ENCODE data around the gene ITGB4. TPM values are rescaled to one million over a fixed set of nuclear protein-coding genes. Genes with fewer than 3 reads are reported as not detected.

ITGB4 gene
- total and polyA plus RNA-seq, 2 of the 13 experiments (the other 11 are each of a cell fraction or from before 2014, with no cell fraction given) = 6.9 to 14.5 TPM

GRCh38 chr17:75779250-75779986 lies 58.2 kb downstream of the ITGB4 start (continued):
- TF ChIP-seq ZNF607 (CRISPR knock-in tag; IDR thresholded peaks at IDR 0.05; ENCODE audit: borderline replicate concordance) (peak; percentile 93; the same call in 1 of the 2 replicates), RORA (CRISPR knock-in tag; IDR thresholded peaks at IDR 0.05) (no peak), ZNF737 (CRISPR knock-in tag; IDR thresholded peaks at IDR 0.05; ENCODE audit: borderline replicate concordance) (no peak), ZSCAN21 (CRISPR knock-in tag; IDR thresholded peaks at IDR 0.05; ENCODE audit: borderline replicate concordance) (peak; percentile 66; the same call in 1 of the 2 replicates), ZXDC (CRISPR knock-in tag; IDR thresholded peaks at IDR 0.05) (0 out of 2 replicates have a peak, but pooled peaks have one; percentile 80), JUND (CRISPR knock-in tag; IDR thresholded peaks at IDR 0.05) (peak; percentile 52), ZNF784 (CRISPR knock-in tag; IDR thresholded peaks at IDR 0.05; ENCODE audit: borderline replicate concordance) (peak; percentile 98), MLXIP (CRISPR knock-in tag; IDR thresholded peaks at IDR 0.05; ENCODE audit: borderline replicate concordance) (peak; percentile 93; the same call in 1 of the 2 replicates), SIX4 (CRISPR knock-in tag; IDR thresholded peaks at IDR 0.05) (peak; percentile 77), STAG1 (CRISPR knock-in tag; IDR thresholded peaks at IDR 0.05) (no peak; the same call in 1 of the 2 replicates), KLF15 (CRISPR knock-in tag; IDR thresholded peaks at IDR 0.05; ENCODE audit: borderline replicate concordance) (no peak; the same call in 1 of the 2 replicates), ARID2 (CRISPR knock-in tag; IDR thresholded peaks at IDR 0.05; ENCODE audit: borderline replicate concordance) (no peak), ZSCAN12 (CRISPR knock-in tag; IDR thresholded peaks at IDR 0.05) (peak; percentile 93; the same call in 1 of the 2 replicates), MLLT10 (CRISPR knock-in tag; IDR thresholded peaks at IDR 0.05) (no peak), FOXC1 (CRISPR knock-in tag; IDR thresholded peaks at IDR 0.05; ENCODE audit: borderline replicate concordance) (peak; percentile 95), ARNTL (CRISPR knock-in tag; IDR thresholded peaks at IDR 0.05) (peak; percentile 58; the same call in 1 of the 2 replicates), ZFY (CRISPR knock-in tag; IDR thresholded peaks at IDR 0.05) (peak; percentile 92), PAXIP1 (CRISPR knock-in tag; conservative IDR thresholded peaks at IDR 0.05) (peak; percentile 60)
